ENCODE data around the gene HOGA1. TPM values are rescaled to one million over a fixed set of nuclear protein-coding genes. Genes with fewer than 3 reads are reported as not detected.

HOGA1 gene
- total and polyA plus RNA-seq, 2 of the 13 experiments (the other 11 are each of a cell fraction or from before 2014, with no cell fraction given) = 7.6 to 19.5 TPM

GRCh38 chr10:97632949-97633884 lies 49.0 kb downstream of the HOGA1 start, which contains the start of gene MORN4 (continued):
- TF ChIP-seq ZNF275 (CRISPR knock-in tag; IDR thresholded peaks at IDR 0.05; ENCODE audit: borderline replicate concordance) (no peak), ATF7-NPFF (CRISPR knock-in tag; IDR thresholded peaks at IDR 0.05; ENCODE audit: low read depth) (peak; percentile 31; the same call in 1 of the 2 replicates), ZNF547 (CRISPR knock-in tag; IDR thresholded peaks at IDR 0.05) (no peak), IRF2 (CRISPR knock-in tag; IDR thresholded peaks at IDR 0.05) (peak; percentile 2; the same call in 1 of the 2 replicates), THYN1 (CRISPR knock-in tag; IDR thresholded peaks at IDR 0.05; ENCODE audit: borderline replicate concordance, low read depth) (no peak), ATM (IDR thresholded peaks at IDR 0.05; ENCODE audit: borderline replicate concordance) (no peak), FOXC1 (CRISPR knock-in tag; IDR thresholded peaks at IDR 0.05; ENCODE audit: borderline replicate concordance) (no peak), ZNF124 (CRISPR knock-in tag; IDR thresholded peaks at IDR 0.05) (peak; percentile 42; the same call in 1 of the 2 replicates), FLYWCH1 (CRISPR knock-in tag; IDR thresholded peaks at IDR 0.05) (no peak), ZFP1 (CRISPR knock-in tag; IDR thresholded peaks at IDR 0.05) (no peak), THAP8 (CRISPR knock-in tag; IDR thresholded peaks at IDR 0.05; ENCODE audit: borderline replicate concordance) (peak; percentile 86; the same call in 1 of the 2 replicates), MATR3 (CRISPR knock-in tag; IDR thresholded peaks at IDR 0.05) (no peak), CERS6 (CRISPR knock-in tag; IDR thresholded peaks at IDR 0.05) (no peak), HNRNPL (IDR thresholded peaks at IDR 0.05; ENCODE audit: low read depth, low read length) (peak; percentile 76; the same call in 1 of the 2 replicates), HMG20A (CRISPR knock-in tag; IDR thresholded peaks at IDR 0.05; ENCODE audit: borderline replicate concordance) (no peak), ZNF318 (CRISPR knock-in tag; IDR thresholded peaks at IDR 0.05) (peak; percentile 53; the same call in 1 of the 2 replicates), ZNF724P (CRISPR knock-in tag; IDR thresholded peaks at IDR 0.05; ENCODE audit: borderline replicate concordance) (0 out of 2 replicates have a peak, but pooled peaks have one; percentile 52), ZNF841 (CRISPR knock-in tag; IDR thresholded peaks at IDR 0.05; ENCODE audit: borderline replicate concordance) (no peak)

Measured in HepG2 (cell line).